GM18502 (cell line): ENCODE results near the gene DCTN2.
A peak's percentile ranks its signal among the peaks of the same experiment; 100 is the strongest.

Experiments used
- ATAC-seq: cut with Tn5 transposase; IDR thresholded peaks from one replicate; pipeline ENCODE4 v1.9.1; 2021; ENCODE audit warnings: mild to moderate bottlenecking; ENCODE audit not compliant: unreplicated experiment, poor library complexity

Gene DCTN2

GRCh38 chr12:57529831-57530230 lies 17.2 kb downstream of the DCTN2 start:
- no peak for ATAC-seq

- ATAC-seq = no peak
These were observed 18.0 kb downstream of the DCTN2 start for GRCh38 chr12:57528831-57529555.

- ATAC-seq = no peak
These were observed 18.8 kb downstream of the DCTN2 start for GRCh38 chr12:57528176-57528575.

- ATAC-seq = no peak
These were observed 19.8 kb downstream of the DCTN2 start for GRCh38 chr12:57527184-57527583.

GRCh38 chr12:57526477-57527126 lies 20.4 kb downstream of the DCTN2 start:
- no peak for ATAC-seq

- no peak for ATAC-seq
These were observed 21.2 kb downstream of the DCTN2 start for GRCh38 chr12:57525615-57526383.

GRCh38 chr12:57524814-57525614 lies 22.0 kb downstream of the DCTN2 start:
- ATAC-seq = no peak

- ATAC-seq = no peak
These were observed 23.0 kb downstream of the DCTN2 start for GRCh38 chr12:57523706-57524614.

- ATAC-seq = no peak
These were observed 23.9 kb downstream of the DCTN2 start for GRCh38 chr12:57522887-57523705.

- peak; percentile 39 for ATAC-seq
These were observed 24.7 kb downstream of the DCTN2 start, which contains the start of gene MBD6 for GRCh38 chr12:57522011-57522886. Gene MBD6 (plus strand): TSS chr12:57522824. CDS start chr12:57524304, 1,480 bp downstream.

- ATAC-seq = no peak
These were observed 25.4 kb downstream of the DCTN2 start for GRCh38 chr12:57521525-57522010.

- peak; percentile 74 for ATAC-seq
These were observed 26.8 kb downstream of the DCTN2 start, which contains the start of gene DDIT3 for GRCh38 chr12:57520053-57520818. Gene DDIT3 (minus strand): TSS chr12:57520514. CDS start chr12:57517406, 3,108 bp downstream.

- ATAC-seq = peak; percentile 1
These were observed 27.3 kb downstream of the DCTN2 start for GRCh38 chr12:57519796-57520052.

GRCh38 chr12:57518920-57519795 lies 27.8 kb downstream of the DCTN2 start:
- ATAC-seq = no peak

- ATAC-seq = no peak
These were observed 28.6 kb downstream of the DCTN2 start for GRCh38 chr12:57518176-57518919.
